ENCODE results near the gene IFNA7. TPM values are rescaled to one million over a fixed set of nuclear protein-coding genes. Genes with fewer than 3 reads are reported as not detected.

Gene IFNA7
- not detected in 2 replicates for total RNA-seq

GRCh38 chr9:21202105-21202504 lies at the start of gene IFNA7:
IFNA7 (minus strand) TSS chr9:21202205; CDS start chr9:21202165, 40 bp downstream.

DNA sequence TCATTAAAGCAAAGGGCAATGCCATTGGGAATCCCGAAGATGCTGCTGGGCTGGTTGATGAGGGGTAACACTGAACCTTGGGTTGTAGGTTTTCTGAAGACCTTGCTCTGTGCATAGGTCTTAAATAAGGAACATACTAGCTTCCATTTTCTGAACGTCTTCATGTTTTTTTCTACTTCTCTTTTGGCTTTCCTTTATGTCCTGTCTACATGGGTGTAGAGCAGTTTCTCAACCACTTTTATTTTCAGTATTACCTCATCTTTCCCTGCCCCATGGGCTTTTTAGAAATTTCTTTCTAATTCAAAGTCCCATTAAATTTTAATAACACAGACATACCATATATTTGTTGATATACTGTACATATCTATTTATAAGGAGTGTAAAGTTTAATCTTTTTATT lies 37.9 kb upstream of the IFNA7 start, which contains the start of gene IFNA14:
IFNA14 (minus strand) TSS at position 95 of the 400 bp plus-strand sequence; CDS start at position 25, 70 bp downstream.

GRCh38 chr9:21228122-21228521 lies 26.1 kb upstream of the IFNA7 start, which contains the start of gene IFNA17:
IFNA17 (minus strand) TSS chr9:21228222; CDS start chr9:21228173, 49 bp downstream.

GRCh38 chr9:21217211-21217610 lies 15.2 kb upstream of the IFNA7 start, which contains the start of gene IFNA16:
IFNA16 (minus strand) TSS chr9:21217311; CDS start chr9:21217305, 6 bp downstream.

DNA sequence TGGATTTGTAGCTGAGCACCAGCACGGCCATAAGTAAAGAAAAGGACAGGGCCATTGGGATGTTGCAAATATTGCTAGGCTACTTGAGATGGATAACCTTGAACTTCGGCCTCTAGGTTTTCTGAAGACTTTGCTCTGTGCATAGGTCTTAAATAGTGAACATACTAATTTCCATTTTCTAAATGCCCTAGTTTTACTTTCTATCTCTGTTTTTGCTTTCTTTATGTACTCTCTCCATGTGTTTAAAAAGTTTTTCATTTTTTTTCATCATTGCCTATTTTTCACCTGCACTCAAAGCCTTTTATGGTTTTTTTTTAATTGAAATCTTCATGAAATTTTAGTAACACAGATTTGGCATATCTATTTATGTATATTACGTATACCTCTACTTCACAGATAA lies 5.0 kb upstream of the IFNA7 start, which contains the start of gene IFNA10:
IFNA10 (minus strand) TSS at position 101 of the 400 bp plus-strand sequence; CDS start at position 55, 46 bp downstream.

DNA sequence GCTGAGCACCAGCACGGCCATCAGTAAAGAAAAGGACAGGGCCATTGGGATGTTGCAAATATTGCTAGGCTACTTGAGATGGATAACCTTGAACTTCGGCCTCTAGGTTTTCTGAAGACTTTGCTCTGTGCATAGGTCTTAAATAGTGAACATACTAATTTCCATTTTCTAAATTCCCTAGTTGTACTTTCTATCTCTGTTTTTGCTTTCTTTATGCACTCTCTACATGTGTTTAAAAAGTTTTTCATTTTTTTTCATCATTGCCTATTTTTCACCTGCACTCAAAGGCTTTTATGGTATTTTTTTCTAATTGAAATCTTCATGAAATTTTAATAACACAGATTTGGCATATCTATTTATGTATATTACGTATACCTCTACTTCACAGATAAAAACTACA lies 14.5 kb downstream of the IFNA7 start, which contains the start of gene IFNA4:
IFNA4 (minus strand) TSS at position 101 of the 400 bp plus-strand sequence; CDS start at position 45, 56 bp downstream.

GRCh38 chr9:21166560-21166959 lies 35.4 kb downstream of the IFNA7 start, which contains the start of gene IFNA21:
IFNA21 (minus strand) TSS chr9:21166660; CDS start chr9:21166612, 48 bp downstream.

Other genes with a start within 250 kb of the IFNA7 start
- 9.0 and 13.0 TPM in 2 replicates for gene HACD4, start 170.6 kb downstream of the IFNA7 start, total RNA-seq
- not detected in 2 replicates for gene IFNB1, start 124.3 kb downstream of the IFNA7 start, total RNA-seq
- gene IFNW1, start 60.4 kb downstream of the IFNA7 start, total RNA-seq: not detected in 2 replicates
- gene IFNA21, start 35.5 kb downstream of the IFNA7 start, total RNA-seq: not detected in 2 replicates
- not detected in 2 replicates for gene IFNA4, start 14.6 kb downstream of the IFNA7 start, total RNA-seq
- gene IFNA10, start 4.9 kb upstream of the IFNA7 start, total RNA-seq: not detected in 2 replicates
- gene IFNA16, start 15.1 kb upstream of the IFNA7 start, total RNA-seq: not detected in 2 replicates
- not detected in 2 replicates for gene IFNA17, start 26.0 kb upstream of the IFNA7 start, total RNA-seq
- not detected in 2 replicates for gene IFNA14, start 37.8 kb upstream of the IFNA7 start, total RNA-seq
- gene IFNA5, start 103.1 kb upstream of the IFNA7 start, total RNA-seq: not detected in 2 replicates
- gene KLHL9, start 133.2 kb upstream of the IFNA7 start, total RNA-seq: 22.5 and 29.8 TPM in 2 replicates
- not detected in 2 replicates for gene IFNA6, start 148.7 kb upstream of the IFNA7 start, total RNA-seq
- not detected in 2 replicates for gene IFNA13, start 165.9 kb upstream of the IFNA7 start, total RNA-seq
- not detected in 2 replicates for gene IFNA2, start 183.2 kb upstream of the IFNA7 start, total RNA-seq
- gene IFNA8, start 206.9 kb upstream of the IFNA7 start, total RNA-seq: not detected in 2 replicates
- gene IFNA1, start 238.2 kb upstream of the IFNA7 start, total RNA-seq: not detected in 2 replicates